GM10266 (cell line): ENCODE results near the gene INCENP.

Source experiments
- DNase-seq: peaks from one replicate; pipeline ENCODE4 v3.0.0; 2012; ENCODE audit errors: extremely low spot score
- CTCF ChIP-seq: IDR thresholded peaks from 2 replicates; pipeline ENCODE4 v1.5.1; 2012; ENCODE audit warnings: mild to moderate bottlenecking, low read depth; ENCODE audit not compliant: control insufficient read depth, insufficient read depth; ENCODE audit errors: missing control alignments

Gene INCENP

GRCh38 chr11:62137276-62137861 lies 13.6 kb downstream of the INCENP start:
- no peak for DNase-seq
- TF ChIP-seq CTCF, result no peak

GRCh38 chr11:62137881-62138629 lies 14.2 kb downstream of the INCENP start:
- DNase-seq, result no peak

GRCh38 chr11:62138630-62139425 lies 15.0 kb downstream of the INCENP start:
- no peak for TF ChIP-seq CTCF
- no peak for DNase-seq

More at GRCh38 chr11:62137881-62138629, 14.2 kb downstream of the INCENP start:
- no peak for TF ChIP-seq CTCF

GRCh38 chr11:62139526-62140303 lies 15.9 kb downstream of the INCENP start:
- DNase-seq, result no peak
- no peak for TF ChIP-seq CTCF

GRCh38 chr11:62140304-62141110 lies 16.7 kb downstream of the INCENP start:
- TF ChIP-seq CTCF, result no peak
- no peak for DNase-seq
